GM12878 (cell line): Measurements from ENCODE around the gene IFRD2. TPM values are rescaled to one million over a fixed set of nuclear protein-coding genes. Genes with fewer than 3 reads are reported as not detected.
A peak's percentile ranks its signal among the peaks of the same experiment; 100 is the strongest.

Experiments used
- BCL3 ChIP-seq: IDR thresholded peaks from 2 replicates; pipeline ENCODE4 v1.6.1; 2011; ENCODE audit warnings: borderline replicate concordance, low read depth, mild to moderate bottlenecking, moderate library complexity, low read length; ENCODE audit not compliant: insufficient read depth, poor library complexity, severe bottlenecking
- BHLHE40 ChIP-seq, 2 experiments: fragments of 450-650 bp in 1 of 2; IDR thresholded peaks; 2 replicates each; pipeline ENCODE4 v1.6.1; 2011 to 2017; ENCODE audit warnings: low read depth in 2 of 2, borderline replicate concordance in 1 of 2, improper control_type of control experiment in 1 of 2, low read length in 1 of 2, mild to moderate bottlenecking in 1 of 2
- CBX3 ChIP-seq: fragments of 200-600 bp; sonication (generic); IDR thresholded peaks from 2 replicates; pipeline ENCODE4 v1.6.1; 2016; ENCODE audit warnings: low read depth, borderline replicate concordance
- CHD4 ChIP-seq: fragments of 200-600 bp; sonication (generic); IDR thresholded peaks from 2 replicates; pipeline ENCODE4 v1.6.1; 2016; ENCODE audit warnings: mild to moderate bottlenecking
- DPF2 ChIP-seq: fragments of 450-650 bp; IDR thresholded peaks from 2 replicates; pipeline ENCODE4 v1.6.1; 2017; ENCODE audit warnings: mild to moderate bottlenecking
- IKZF1 ChIP-seq: fragments of 450-650 bp; conservative IDR thresholded peaks from 2 replicates; pipeline ENCODE4 v1.6.1; 2017; ENCODE audit warnings: antibody characterized with exemption, mild to moderate bottlenecking
- KAT2A ChIP-seq: conservative IDR thresholded peaks from 2 replicates; pipeline ENCODE4 v1.6.1; 2011; ENCODE audit warnings: low read depth, low read length; ENCODE audit not compliant: control insufficient read depth
- KDM1A ChIP-seq: fragments of 200-600 bp; sonication (generic); IDR thresholded peaks from 2 replicates; pipeline ENCODE4 v1.6.1; 2016; ENCODE audit warnings: borderline replicate concordance
- MAX ChIP-seq: IDR thresholded peaks from 2 replicates; pipeline ENCODE4 v1.6.1; 2012; ENCODE audit warnings: low read depth, low read length, improper control_type of control experiment
- MYB ChIP-seq: fragments of 150-350 bp; IDR thresholded peaks from 2 replicates; pipeline ENCODE4 v1.6.1; 2014; ENCODE audit warnings: mild to moderate bottlenecking, low read depth, low read length, borderline replicate concordance
- MYC ChIP-seq: IDR thresholded peaks from 2 replicates; pipeline ENCODE4 v1.6.1; 2011; ENCODE audit warnings: mild to moderate bottlenecking, low read length, moderate library complexity, inconsistent platforms; ENCODE audit not compliant: insufficient read depth, insufficient replicate concordance, insufficient read length, severe bottlenecking
- NFIC ChIP-seq: IDR thresholded peaks from 2 replicates; pipeline ENCODE4 v1.6.1; 2012; ENCODE audit warnings: low read depth, mild to moderate bottlenecking, inconsistent platforms, low read length, moderate library complexity
- NFYA ChIP-seq: IDR thresholded peaks from 2 replicates; pipeline ENCODE4 v1.6.1; 2011; ENCODE audit warnings: low read depth, mild to moderate bottlenecking, low read length, improper control_type of control experiment, borderline replicate concordance
- NR2C1 ChIP-seq: fragments of 450-650 bp; IDR thresholded peaks from 2 replicates; pipeline ENCODE4 v1.6.1; 2017; ENCODE audit warnings: antibody characterized with exemption, mild to moderate bottlenecking, moderate library complexity
- PML ChIP-seq: IDR thresholded peaks from 2 replicates; pipeline ENCODE4 v1.6.1; 2012; ENCODE audit warnings: low read length, inconsistent platforms
- POLR2A ChIP-seq: IDR thresholded peaks from 2 replicates; pipeline ENCODE4 v1.6.1; 2011; ENCODE audit warnings: low read depth, mild to moderate bottlenecking, low read length
- RB1 ChIP-seq: fragments of 450-650 bp; formaldehyde crosslinking; IDR thresholded peaks from 2 replicates; pipeline ENCODE4 v1.6.1; 2017; ENCODE audit warnings: mild to moderate bottlenecking, borderline replicate concordance
- RELA ChIP-seq: fragments of 450-650 bp; IDR thresholded peaks from 2 replicates; pipeline ENCODE4 v1.8.0; 2014; ENCODE audit warnings: borderline replicate concordance; ENCODE audit not compliant: partially characterized antibody
- RUNX3 ChIP-seq: IDR thresholded peaks from 2 replicates; pipeline ENCODE4 v1.6.1; 2012; ENCODE audit warnings: low read length, inconsistent platforms
- SIX5 ChIP-seq: IDR thresholded peaks from 2 replicates; pipeline ENCODE4 v1.6.1; 2011; ENCODE audit warnings: mild to moderate bottlenecking, low read depth, low read length, moderate library complexity; ENCODE audit not compliant: severe bottlenecking
- SPI1 ChIP-seq: IDR thresholded peaks from 2 replicates; pipeline ENCODE4 v1.6.1; 2011; ENCODE audit warnings: low read depth, mild to moderate bottlenecking, low read length, moderate library complexity, borderline replicate concordance; ENCODE audit not compliant: insufficient read depth
- STAT3 ChIP-seq: IDR thresholded peaks from 2 replicates; pipeline ENCODE4 v1.6.1; 2011; ENCODE audit warnings: low read depth, low read length, improper control_type of control experiment
- TBL1XR1 ChIP-seq: IDR thresholded peaks from 2 replicates; pipeline ENCODE4 v1.6.1; 2012; ENCODE audit warnings: low read depth, low read length, improper control_type of control experiment
- YBX1 ChIP-seq: fragments of 450-650 bp; IDR thresholded peaks from 2 replicates; pipeline ENCODE4 v1.6.1; 2016; ENCODE audit warnings: antibody characterized with exemption
- ZNF217 ChIP-seq: fragments of 450-650 bp; IDR thresholded peaks from 2 replicates; pipeline ENCODE4 v1.6.1; 2017; ENCODE audit warnings: antibody characterized with exemption, mild to moderate bottlenecking
- polyA plus RNA-seq, 11 experiments: library from polyadenylated mRNA; depleted of rRNA in 4 of 11; unstranded in 6 of 11; stranded (reverse) in 5 of 11; fragments of >200 nt; fragmentation: Nextera tagmentation in 4 of 11; fragmentation: Illumina TruSeq in 1 of 11; extraction: Ambion mirVana in 4 of 11; extraction: Trizol in 1 of 11; gene quantifications; 1 replicate in 1 of 11; 2 replicates in 10 of 11; pipeline versions ENCODE4 v1.2.1 to v1.2.3, GENCODE V29; 2011 to 2016; ENCODE audit warnings: inconsistent platforms in 2 of 11, missing spikeins in 2 of 11, low read depth in 1 of 11
- total RNA-seq, 4 experiments: library from RNA; depleted of rRNA in 3 of 4; stranded (reverse); fragments of >200 nt in 3 of 4; fragmentation: Illumina TruSeq in 1 of 4; extraction: Trizol in 1 of 4; gene quantifications; 2 replicates each; pipeline versions ENCODE4 v1.2.1 to v1.2.3, GENCODE V29; 2013 to 2021
- TF ChIP-seq, protein P1 (sequence below): fragments of 450-650 bp; IDR thresholded peaks from 2 replicates; pipeline ENCODE4 v1.6.1; 2017; ENCODE audit warnings: mild to moderate bottlenecking, moderate library complexity

Gene IFRD2
- total and polyA plus RNA-seq, 10 of the 15 experiments (the other 5 are each of a cell fraction or from before 2014, with no cell fraction given) = 19.1 to 153 (median 80.3) TPM

DNA sequence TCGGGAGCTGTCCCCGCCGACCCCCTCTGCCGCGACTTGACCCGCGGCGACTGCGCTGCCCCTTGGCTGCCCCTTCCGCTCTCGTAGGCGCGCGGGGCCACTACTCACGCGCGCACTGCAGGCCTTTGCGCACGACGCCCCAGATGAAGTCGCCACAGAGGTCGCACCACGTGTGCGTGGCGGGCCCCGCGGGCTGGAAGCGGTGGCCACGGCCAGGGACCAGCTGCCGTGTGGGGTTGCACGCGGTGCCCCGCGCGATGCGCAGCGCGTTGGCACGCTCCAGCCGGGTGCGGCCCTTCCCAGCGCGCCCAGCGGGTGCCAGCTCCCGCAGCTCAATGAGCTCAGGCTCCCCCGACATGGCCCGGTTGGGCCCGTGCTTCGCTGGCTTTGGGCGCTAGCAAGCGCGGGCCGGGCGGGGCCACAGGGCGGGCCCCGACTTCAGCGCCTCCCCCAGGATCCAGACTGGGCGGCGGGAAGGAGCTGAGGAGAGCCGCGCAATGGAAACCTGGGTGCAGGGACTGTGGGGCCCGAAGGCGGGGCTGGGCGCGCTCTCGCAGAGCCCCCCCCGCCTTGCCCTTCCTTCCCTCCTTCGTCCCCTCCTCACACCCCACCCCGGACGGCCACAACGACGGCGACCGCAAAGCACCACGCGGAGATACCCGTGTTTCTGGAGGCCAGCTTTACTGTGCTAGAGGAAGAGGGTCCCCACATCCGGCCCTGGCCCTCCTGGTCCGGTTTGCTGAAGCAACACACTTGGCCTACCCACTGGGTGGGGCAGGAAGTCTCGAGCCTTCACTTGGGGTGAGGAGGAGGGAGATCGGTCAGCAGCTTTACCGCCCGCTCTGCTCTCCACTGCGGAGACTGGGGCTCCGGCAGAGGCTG is 48.5 kb upstream of the IFRD2 start, which contains the start of gene RASSF1 (continued):
- TF ChIP-seq, protein P1, sequence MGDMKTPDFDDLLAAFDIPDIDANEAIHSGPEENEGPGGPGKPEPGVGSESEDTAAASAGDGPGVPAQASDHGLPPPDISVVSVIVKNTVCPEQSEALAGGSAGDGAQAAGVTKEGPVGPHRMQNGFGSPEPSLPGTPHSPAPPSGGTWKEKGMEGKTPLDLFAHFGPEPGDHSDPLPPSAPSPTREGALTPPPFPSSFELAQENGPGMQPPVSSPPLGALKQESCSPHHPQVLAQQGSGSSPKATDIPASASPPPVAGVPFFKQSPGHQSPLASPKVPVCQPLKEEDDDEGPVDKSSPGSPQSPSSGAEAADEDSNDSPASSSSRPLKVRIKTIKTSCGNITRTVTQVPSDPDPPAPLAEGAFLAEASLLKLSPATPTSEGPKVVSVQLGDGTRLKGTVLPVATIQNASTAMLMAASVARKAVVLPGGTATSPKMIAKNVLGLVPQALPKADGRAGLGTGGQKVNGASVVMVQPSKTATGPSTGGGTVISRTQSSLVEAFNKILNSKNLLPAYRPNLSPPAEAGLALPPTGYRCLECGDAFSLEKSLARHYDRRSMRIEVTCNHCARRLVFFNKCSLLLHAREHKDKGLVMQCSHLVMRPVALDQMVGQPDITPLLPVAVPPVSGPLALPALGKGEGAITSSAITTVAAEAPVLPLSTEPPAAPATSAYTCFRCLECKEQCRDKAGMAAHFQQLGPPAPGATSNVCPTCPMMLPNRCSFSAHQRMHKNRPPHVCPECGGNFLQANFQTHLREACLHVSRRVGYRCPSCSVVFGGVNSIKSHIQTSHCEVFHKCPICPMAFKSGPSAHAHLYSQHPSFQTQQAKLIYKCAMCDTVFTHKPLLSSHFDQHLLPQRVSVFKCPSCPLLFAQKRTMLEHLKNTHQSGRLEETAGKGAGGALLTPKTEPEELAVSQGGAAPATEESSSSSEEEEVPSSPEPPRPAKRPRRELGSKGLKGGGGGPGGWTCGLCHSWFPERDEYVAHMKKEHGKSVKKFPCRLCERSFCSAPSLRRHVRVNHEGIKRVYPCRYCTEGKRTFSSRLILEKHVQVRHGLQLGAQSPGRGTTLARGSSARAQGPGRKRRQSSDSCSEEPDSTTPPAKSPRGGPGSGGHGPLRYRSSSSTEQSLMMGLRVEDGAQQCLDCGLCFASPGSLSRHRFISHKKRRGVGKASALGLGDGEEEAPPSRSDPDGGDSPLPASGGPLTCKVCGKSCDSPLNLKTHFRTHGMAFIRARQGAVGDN = peak; percentile 91
- TF ChIP-seq TBL1XR1 (no peak), KDM1A (no peak), MAX (peak; percentile 65), DPF2 (peak; percentile 90), YBX1 (no peak), BCL3 (no peak), BHLHE40 (IDR thresholded peaks at IDR 0.05; ENCODE audit: borderline replicate concordance in 1 of 2, low read depth in 2 of 2, low read length in 1 of 2) (peak in 1 of 2 experiments; percentile 82; a peak in 2 of 4 replicates), STAT3 (no peak), NFIC (no peak), RB1 (peak; percentile 21; the same call in 1 of the 2 replicates), NR2C1 (no peak), IKZF1 (peak; percentile 68), SPI1 (no peak), RUNX3 (no peak), PML (no peak), CHD4 (no peak), NFYA (no peak), MYB (no peak), KAT2A (no peak), RELA (peak; percentile 26), SIX5 (no peak), CBX3 (no peak), ZNF217 (no peak), MYC (peak; percentile 91), POLR2A (peak; percentile 79)
